GM12878 (cell line): ENCODE data around the gene TCP11. TPM values are rescaled to one million over a fixed set of nuclear protein-coding genes. Genes with fewer than 3 reads are reported as not detected.

ENCODE experiments used
- ATAC-seq: fragments of 200-7000 bp; cut with Tn5 transposase; 3 replicates; pipeline ENCODE4 v1.9.1; 2020; ENCODE audit warnings: mild to moderate bottlenecking, moderate library complexity
- BruUV-seq: library from RNA; stranded (reverse); fragments of 400-500 nt; replicated peaks from 2 replicates; lab custom pipeline; 2021; lab: Mats Ljungman, UMichigan
- CTCF ChIA-PET: fragments of 300-600 bp; sonication (Branson Sonifier 250); formaldehyde crosslinking; extraction: SDS; loops from one replicate; lab custom pipeline; 2021; ENCODE audit warnings: inconsistent platforms; lab: Yijun Ruan, JAX
- POLR2A ChIA-PET: fragments of 350-600 bp; formaldehyde crosslinking; extraction: SDS; loops from one replicate; lab custom pipeline; 2021; ENCODE audit warnings: inconsistent platforms; lab: Charles Lee
- RAD21 ChIA-PET: fragments of 300-600 bp; sonication (Branson Sonifier 250); formaldehyde crosslinking; loops from one replicate; lab custom pipeline; 2023; ENCODE audit warnings: antibody characterized with exemption; ENCODE audit not compliant: unreplicated experiment; lab: Charles Lee
- SMC1A ChIA-PET: fragments of 300-600 bp; sonication (Branson Sonifier 250); formaldehyde crosslinking; loops from one replicate; lab custom pipeline; 2023; ENCODE audit not compliant: unreplicated experiment, uncharacterized antibody; lab: Charles Lee
- DNase-seq: peaks from one replicate; pipeline ENCODE4 v3.0.0-alpha.2; 2011; ENCODE audit warnings: low read depth, low spot score
- FAIRE-seq: peaks from 3 replicates; lab custom pipeline; 2011; peaks lifted over from hg19 to GRCh38; lab: Jason Lieb, UNC
- H2AFZ ChIP-seq: 2 replicates; pipeline ENCODE4 v1.6.0; 2011; ENCODE audit warnings: low read depth, low read length, control low read depth; ENCODE audit not compliant: control insufficient read depth
- H3K27ac ChIP-seq: 2 replicates; pipeline ENCODE4 v1.5.1; 2011; ENCODE audit warnings: control low read depth; ENCODE audit not compliant: control insufficient read depth, insufficient read depth
- H3K27me3 ChIP-seq, 2 experiments: replicated peaks in 1 of 2; 2 replicates each; pipeline versions ENCODE4 v1.6.0 to v1.6.1; 2011; ENCODE audit warnings: low read length in 1 of 2; ENCODE audit not compliant: control insufficient read depth in 2 of 2, insufficient read depth in 2 of 2
- H3K36me3 ChIP-seq, 2 experiments: 2 replicates each; pipeline ENCODE4 v1.5.1; 2011; ENCODE audit warnings: low read length in 1 of 2; ENCODE audit not compliant: control insufficient read depth in 2 of 2, insufficient read depth in 2 of 2
- H3K4me1 ChIP-seq: 2 replicates; pipeline ENCODE4 v1.6.1; 2011; ENCODE audit warnings: mild to moderate bottlenecking, low read length, moderate library complexity, mixed read lengths; ENCODE audit not compliant: control insufficient read depth, insufficient read depth
- H3K4me2 ChIP-seq: 2 replicates; pipeline ENCODE4 v1.6.0; 2011; ENCODE audit warnings: control low read depth; ENCODE audit not compliant: control insufficient read depth, insufficient read depth
- H3K4me3 ChIP-seq: fragments of 200-600 bp; sonication (generic); 2 replicates; pipeline ENCODE4 v1.5.1; 2016
- H3K79me2 ChIP-seq: 2 replicates; pipeline ENCODE4 v1.6.0; 2011; ENCODE audit warnings: low read length; ENCODE audit not compliant: control insufficient read depth, insufficient read depth
- H3K9ac ChIP-seq: 2 replicates; pipeline ENCODE4 v1.8.0; 2011; ENCODE audit warnings: low read length, control low read depth, mixed read lengths; ENCODE audit not compliant: control insufficient read depth, insufficient read depth
- H3K9me3 ChIP-seq: replicated peaks from 3 replicates; pipeline ENCODE4 v1.5.1; 2011; ENCODE audit warnings: mild to moderate bottlenecking, low read length; ENCODE audit not compliant: control insufficient read depth, insufficient read depth
- H4K20me1 ChIP-seq: 2 replicates; pipeline ENCODE4 v1.6.0; 2011; ENCODE audit not compliant: control insufficient read depth, insufficient read depth
- BCLAF1 ChIP-seq: fragments of 450-650 bp; IDR thresholded peaks from 2 replicates; pipeline ENCODE4 v1.6.1; 2017; ENCODE audit warnings: antibody characterized with exemption, mild to moderate bottlenecking, moderate library complexity
- ETV6 ChIP-seq, 2 experiments: fragments of 450-650 bp in 1 of 2; IDR thresholded peaks in 1 of 2; conservative IDR thresholded peaks in 1 of 2; 2 replicates each; pipeline ENCODE4 v1.6.1; 2014; ENCODE audit warnings: antibody characterized with exemption in 1 of 2, borderline replicate concordance in 1 of 2, low read depth in 1 of 2, mild to moderate bottlenecking in 1 of 2, moderate library complexity in 1 of 2
- FOXM1 ChIP-seq: IDR thresholded peaks from 2 replicates; pipeline ENCODE4 v1.6.1; 2012; ENCODE audit warnings: low read depth, mild to moderate bottlenecking, inconsistent platforms, low read length, moderate library complexity
- NFXL1 ChIP-seq: fragments of 450-650 bp; IDR thresholded peaks from 2 replicates; pipeline ENCODE4 v1.6.1; 2017; ENCODE audit warnings: antibody characterized with exemption, mild to moderate bottlenecking, borderline replicate concordance
- PBX3 ChIP-seq: IDR thresholded peaks from 2 replicates; pipeline ENCODE4 v1.6.1; 2011; ENCODE audit warnings: mild to moderate bottlenecking, low read depth, low read length, moderate library complexity; ENCODE audit not compliant: insufficient replicate concordance
- RAD51 ChIP-seq: fragments of 450-650 bp; IDR thresholded peaks from 2 replicates; pipeline ENCODE4 v1.6.1; 2016; ENCODE audit warnings: moderate library complexity, mild to moderate bottlenecking, inconsistent platforms
- SMC3 ChIP-seq: IDR thresholded peaks from 2 replicates; pipeline ENCODE4 v1.6.1; 2011; ENCODE audit warnings: low read length, improper control_type of control experiment, borderline replicate concordance
- WGBS: methylation state at CpG from one replicate; pipeline ENCODE4 v1.1.6; 2016; ENCODE audit warnings: low lambda C conversion rate; ENCODE audit not compliant: insufficient replicate concordance, insufficient coverage; ENCODE audit errors: missing lambda C conversion rate; 5-methylcytosine and 5-hydroxymethylcytosine counted together
- in situ Hi-C: fragments of 300-500 bp; cut with MboI; formaldehyde crosslinking; loops from 9 replicates; pipeline ENCODE4 v1.14.3; 2018; ENCODE audit warnings: mixed read lengths
- intact Hi-C: fragments of 100-400 bp; cut with micrococcal nuclease; formaldehyde crosslinking; loops from one replicate; pipeline ENCODE4 v1.14.2; 2022; ENCODE audit not compliant: unreplicated experiment
- polyA plus RNA-seq, 11 experiments: library from polyadenylated mRNA; depleted of rRNA in 4 of 11; unstranded in 6 of 11; stranded (reverse) in 5 of 11; fragments of >200 nt; fragmentation: Nextera tagmentation in 4 of 11; fragmentation: Illumina TruSeq in 1 of 11; extraction: Ambion mirVana in 4 of 11; extraction: Trizol in 1 of 11; gene quantifications; 1 replicate in 1 of 11; 2 replicates in 10 of 11; pipeline versions ENCODE4 v1.2.1 to v1.2.3, GENCODE V29; 2011 to 2016; ENCODE audit warnings: inconsistent platforms in 2 of 11, missing spikeins in 2 of 11, low read depth in 1 of 11
- total RNA-seq, 4 experiments: library from RNA; depleted of rRNA in 3 of 4; stranded (reverse); fragments of >200 nt in 3 of 4; fragmentation: Illumina TruSeq in 1 of 4; extraction: Trizol in 1 of 4; gene quantifications; 2 replicates each; pipeline versions ENCODE4 v1.2.1 to v1.2.3, GENCODE V29; 2013 to 2021

The TCP11 gene
- total and polyA plus RNA-seq, 10 of the 15 experiments (the other 5 are each of a cell fraction or from before 2014, with no cell fraction given): not detected

GRCh38 chr6:35087361-35088280 is 53.5 kb downstream of the TCP11 start:
- 85% methylated on average over 22 of the region's 22 CpGs for WGBS
- POLR2A ChIA-PET: no interaction called here

GRCh38 chr6:35086636-35087360 is 54.3 kb downstream of the TCP11 start:
- no peak for DNase-seq
- Histone ChIP-seq H3K4me3 (no peak overlapping the region), H3K9ac (no peak overlapping the region), H3K9me3 (no peaks in the 10 kb centered on the region), H3K4me2 (no peak overlapping the region), H4K20me1 (no peaks in the 10 kb centered on the region), H3K4me1 (no peaks in the 10 kb centered on the region), H3K27ac (no peak overlapping the region), H3K36me3 (no peaks in the 10 kb centered on the region; a peak in 2 of 4 replicates), H3K27me3 (no peaks in the 10 kb centered on the region), H2AFZ (no peak overlapping the region), H3K79me2 (no peaks in the 10 kb centered on the region)
- ChIA-PET SMC1A (no interaction called here), CTCF (interaction anchor here (0.6 kb wide), 1 partner anchor 115 kb away, joined by 4 read pairs; no protein-coding TSS in a partner anchor), RAD21 (no interaction called here), POLR2A (no interaction called here)
- BruUV-seq: no TSS peak
- intact Hi-C loops (no loop called here), in situ Hi-C loops (no loop called here)
- ATAC-seq: no peak
- 88% methylated on average over 12 of the region's 12 CpGs for WGBS
- no peak for FAIRE-seq
- no peak for TF ChIP-seq BCLAF1
- TF ChIP-seq PBX3: no peak
- no peak for TF ChIP-seq RAD51
- no peak for TF ChIP-seq NFXL1

More at GRCh38 chr6:35087361-35088280, 53.5 kb downstream of the TCP11 start:
- no peaks in the 10 kb centered on the region for H3K79me2 ChIP-seq
- H4K20me1 ChIP-seq: no peaks in the 10 kb centered on the region
- H2AFZ ChIP-seq: no peak overlapping the region
- CTCF ChIA-PET: interaction anchor here (0.6 kb wide), 1 partner anchor 115 kb away, joined by 4 read pairs; no protein-coding TSS in a partner anchor
- no peaks in the 10 kb centered on the region; a peak in 2 of 4 replicates for H3K36me3 ChIP-seq
- no peak overlapping the region for H3K4me2 ChIP-seq
- H3K27ac ChIP-seq: no peak overlapping the region
- no peak for FAIRE-seq
- no peak overlapping the region for H3K4me3 ChIP-seq
- RAD21 ChIA-PET: no interaction called here
- in situ Hi-C loops: no loop called here
- no peaks in the 10 kb centered on the region for H3K4me1 ChIP-seq
- no peaks in the 10 kb centered on the region for H3K27me3 ChIP-seq
- no peak overlapping the region for H3K9ac ChIP-seq
- no peak for TF ChIP-seq FOXM1
- TF ChIP-seq ETV6 (conservative IDR thresholded peaks at IDR 0.05 in 1 of 2, IDR thresholded peaks at IDR 0.05 in 1 of 2; ENCODE audit: borderline replicate concordance in 1 of 2, low read depth in 1 of 2): no peak
- TF ChIP-seq SMC3: no peak
- intact Hi-C loops: no loop called here
- no TSS peak for BruUV-seq
- no peak for ATAC-seq
- DNase-seq: no peak
- no peaks in the 10 kb centered on the region for H3K9me3 ChIP-seq
- SMC1A ChIA-PET: no interaction called here
